NCI-H510A treated with DMSO at 0.1 percent for 48 hours (cell line): ENCODE data around the gene FCN3.
A peak's percentile ranks its signal among the peaks of the same experiment; 100 is the strongest.
"Not testable (repeated sequence)": the region's sequence is repeated elsewhere in the genome, so short reads cannot be mapped to it uniquely, and the experiment has no call there.

Experiments
- DNase-seq: peaks from one replicate; lab custom pipeline; 2025; lab: John Stamatoyannopoulos, UW

The FCN3 gene

GRCh38 chr1:27399251-27400025, 24.8 kb upstream of the FCN3 start:
- DNase-seq = no peak

- DNase-seq = no peak
Observed at GRCh38 chr1:27398405-27399149, 24.0 kb upstream of the FCN3 start.

GRCh38 chr1:27397749-27398148, 23.1 kb upstream of the FCN3 start:
- no peak for DNase-seq

GRCh38 chr1:27397110-27397509, 22.5 kb upstream of the FCN3 start:
- no peak for DNase-seq

GRCh38 chr1:27395441-27396195, 21.0 kb upstream of the FCN3 start:
- peak; percentile 65 for DNase-seq

GRCh38 chr1:27394925-27395324, 20.3 kb upstream of the FCN3 start:
- no peak for DNase-seq

- DNase-seq = no peak
Observed at GRCh38 chr1:27394282-27394658, 19.6 kb upstream of the FCN3 start.

GRCh38 chr1:27393641-27394281, 19.1 kb upstream of the FCN3 start:
- no peak for DNase-seq

GRCh38 chr1:27392778-27393635, 18.4 kb upstream of the FCN3 start:
- no peak for DNase-seq

GRCh38 chr1:27392096-27392777, 17.6 kb upstream of the FCN3 start, which contains the start of gene GPR3:
Gene GPR3 (plus strand): TSS chr1:27392622. CDS start chr1:27393799, 1,177 bp downstream.
- DNase-seq = peak; percentile 91

GRCh38 chr1:27391511-27392095, 17.0 kb upstream of the FCN3 start:
- peak; percentile 38 for DNase-seq

- peak; percentile 63 for DNase-seq
Observed at GRCh38 chr1:27388337-27389005, 13.8 kb upstream of the FCN3 start.

GRCh38 chr1:27384797-27385196, 10.2 kb upstream of the FCN3 start:
- not testable (repeated sequence) for DNase-seq

- no peak for DNase-seq
Observed at GRCh38 chr1:27383661-27384060, 9.0 kb upstream of the FCN3 start.

GRCh38 chr1:27383039-27383605, 8.5 kb upstream of the FCN3 start, which contains the start of gene CD164L2:
Gene CD164L2 (minus strand): TSS chr1:27383333. CDS start chr1:27383239, 94 bp downstream.
- no peak for DNase-seq

- no peak for DNase-seq
Observed at GRCh38 chr1:27381969-27382762, 7.5 kb upstream of the FCN3 start.

GRCh38 chr1:27380766-27381733, 6.4 kb upstream of the FCN3 start:
- DNase-seq = no peak
